WERI-Rb-1 (cell line): ENCODE measurements around the gene C20orf204.

Experiments used
- DNase-seq: peaks from one replicate; pipeline ENCODE4 v3.0.0-alpha.2; 2020
- H3K27ac ChIP-seq: fragments of 250-450 bp; sonication (Bioruptor Pico); 2 replicates; pipeline ENCODE4 v1.5.1; 2020; ENCODE audit warnings: mild to moderate bottlenecking, moderate library complexity
- H3K27me3 ChIP-seq: fragments of 250-450 bp; sonication (Bioruptor Pico); 2 replicates; pipeline ENCODE4 v1.5.1; 2021; ENCODE audit warnings: mild to moderate bottlenecking, low read depth, moderate library complexity; ENCODE audit not compliant: insufficient read depth, severe bottlenecking
- H3K36me3 ChIP-seq: fragments of 250-450 bp; sonication (Bioruptor Pico); 2 replicates; pipeline ENCODE4 v1.5.1; 2020; ENCODE audit warnings: mild to moderate bottlenecking, moderate library complexity
- H3K4me3 ChIP-seq: 2 replicates; pipeline ENCODE4 v1.5.1; 2011; ENCODE audit warnings: low read depth, mild to moderate bottlenecking, control low read depth, low read length
- H3K9me3 ChIP-seq: fragments of 250-450 bp; sonication (Bioruptor Pico); 2 replicates; pipeline ENCODE4 v1.5.1; 2021; ENCODE audit warnings: mild to moderate bottlenecking, moderate library complexity; ENCODE audit not compliant: severe bottlenecking
- TF ChIP-seq, protein P1 (sequence below): IDR thresholded peaks from 2 replicates; pipeline ENCODE4 v1.5.1; 2011; ENCODE audit warnings: low read depth, mild to moderate bottlenecking, control low read depth, inconsistent platforms, low read length

Gene C20orf204

DNA sequence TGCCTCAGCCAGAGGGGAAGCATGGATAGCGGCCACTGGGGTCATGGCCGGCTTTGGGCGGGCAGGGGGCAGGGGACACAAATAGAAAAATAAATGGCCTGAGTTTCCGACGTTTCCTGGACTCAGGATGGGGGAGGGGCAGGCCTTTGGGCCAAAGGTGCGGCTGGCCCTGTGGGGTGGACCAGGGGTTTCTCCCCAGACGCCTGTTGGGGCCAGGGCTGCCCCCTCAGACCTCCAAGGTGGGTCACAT, 20.6 kb downstream of the C20orf204 start:
- Histone ChIP-seq H3K36me3 (no peaks in the 10 kb centered on the region), H3K27me3 (no peaks in the 10 kb centered on the region), H3K27ac (no peak overlapping the region), H3K9me3 (no peaks in the 10 kb centered on the region), H3K4me3 (no peak overlapping the region)
- TF ChIP-seq, protein P1, sequence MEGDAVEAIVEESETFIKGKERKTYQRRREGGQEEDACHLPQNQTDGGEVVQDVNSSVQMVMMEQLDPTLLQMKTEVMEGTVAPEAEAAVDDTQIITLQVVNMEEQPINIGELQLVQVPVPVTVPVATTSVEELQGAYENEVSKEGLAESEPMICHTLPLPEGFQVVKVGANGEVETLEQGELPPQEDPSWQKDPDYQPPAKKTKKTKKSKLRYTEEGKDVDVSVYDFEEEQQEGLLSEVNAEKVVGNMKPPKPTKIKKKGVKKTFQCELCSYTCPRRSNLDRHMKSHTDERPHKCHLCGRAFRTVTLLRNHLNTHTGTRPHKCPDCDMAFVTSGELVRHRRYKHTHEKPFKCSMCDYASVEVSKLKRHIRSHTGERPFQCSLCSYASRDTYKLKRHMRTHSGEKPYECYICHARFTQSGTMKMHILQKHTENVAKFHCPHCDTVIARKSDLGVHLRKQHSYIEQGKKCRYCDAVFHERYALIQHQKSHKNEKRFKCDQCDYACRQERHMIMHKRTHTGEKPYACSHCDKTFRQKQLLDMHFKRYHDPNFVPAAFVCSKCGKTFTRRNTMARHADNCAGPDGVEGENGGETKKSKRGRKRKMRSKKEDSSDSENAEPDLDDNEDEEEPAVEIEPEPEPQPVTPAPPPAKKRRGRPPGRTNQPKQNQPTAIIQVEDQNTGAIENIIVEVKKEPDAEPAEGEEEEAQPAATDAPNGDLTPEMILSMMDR = no peak
- no peak for DNase-seq

DNA sequence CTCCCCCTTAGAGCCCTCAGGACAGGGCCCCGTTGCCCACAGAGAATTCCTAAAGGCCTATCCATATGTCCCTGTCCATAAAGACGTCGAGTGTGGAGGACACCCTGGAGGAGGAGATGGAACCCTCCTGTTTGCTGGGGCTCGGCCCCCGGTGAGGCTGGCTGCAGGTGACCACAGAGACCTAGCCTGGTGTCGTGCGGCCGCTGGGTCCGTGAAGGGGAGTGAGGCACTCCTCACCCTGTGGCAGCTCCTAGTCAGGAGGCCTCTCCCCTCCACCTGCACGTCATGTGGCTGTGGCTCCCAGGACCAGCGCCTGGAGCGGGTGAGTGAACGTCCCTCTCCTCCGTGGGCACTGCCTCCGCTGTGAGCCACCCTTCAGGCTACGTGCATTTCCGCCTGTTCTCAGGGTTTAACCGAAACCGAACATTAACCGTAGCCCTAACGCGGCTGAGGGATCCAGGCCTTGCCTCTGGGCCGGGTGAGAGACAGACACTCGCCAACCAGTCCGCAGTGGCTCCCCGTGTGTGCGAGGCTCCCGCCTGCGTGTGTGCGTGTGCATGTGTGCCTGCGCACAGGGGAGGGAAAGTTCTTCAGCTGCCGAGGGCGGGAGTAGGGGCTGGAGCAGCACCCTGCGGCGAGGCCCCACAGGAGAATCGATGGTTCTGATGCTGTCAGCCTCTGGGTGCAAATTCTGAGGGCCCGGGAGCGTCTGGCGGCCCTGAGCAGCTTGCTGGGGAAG, 21.1 kb downstream of the C20orf204 start:
- Histone ChIP-seq H3K27me3 (no peaks in the 10 kb centered on the region), H3K36me3 (no peaks in the 10 kb centered on the region), H3K9me3 (no peaks in the 10 kb centered on the region), H3K27ac (no peak overlapping the region), H3K4me3 (no peak overlapping the region)
- TF ChIP-seq, protein P1 = no peak
- no peak for DNase-seq

DNA sequence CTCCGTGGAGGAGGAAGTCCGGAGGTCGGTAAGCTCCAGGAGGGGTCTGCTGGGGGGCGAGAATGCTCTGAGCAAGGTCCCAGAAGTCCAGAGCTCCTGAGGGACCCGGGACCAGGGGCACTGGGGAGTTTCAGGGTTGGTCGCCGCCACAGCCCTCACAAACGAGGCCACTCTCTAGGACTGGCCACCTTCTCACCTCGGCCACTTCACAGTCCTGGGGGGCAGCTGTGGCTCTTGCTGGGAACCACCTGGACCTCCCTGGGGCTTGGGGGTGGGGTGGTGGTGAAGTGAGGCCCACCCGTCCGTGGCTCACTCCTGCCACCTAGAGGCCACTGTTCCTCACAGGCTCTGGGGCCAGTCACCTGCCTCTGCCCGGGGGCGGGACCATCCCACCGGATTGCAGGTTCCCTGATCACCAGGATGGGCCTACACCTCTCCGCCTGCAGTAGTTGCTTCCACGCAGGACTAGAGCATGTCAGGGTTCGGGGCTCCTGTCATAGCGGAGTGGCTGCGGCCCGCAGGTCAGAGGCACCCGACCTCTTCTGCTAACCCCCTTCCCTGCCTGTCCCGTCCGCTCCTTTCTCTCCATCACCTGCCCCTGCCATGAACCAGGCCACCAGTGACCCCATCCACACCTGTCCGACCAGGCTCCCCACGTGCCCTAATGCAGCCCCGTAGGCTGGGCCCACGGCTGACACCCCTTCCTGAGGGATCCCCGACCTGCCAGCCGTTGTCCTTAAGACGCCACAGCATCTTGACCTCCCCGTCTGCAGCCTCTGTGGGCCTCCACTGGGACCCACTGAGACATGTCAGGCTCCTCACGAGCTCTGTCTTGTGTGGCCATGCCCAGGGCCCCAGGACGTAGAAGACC, 21.9 kb downstream of the C20orf204 start:
- Histone ChIP-seq H3K4me3 (no peak overlapping the region), H3K27ac (no peak overlapping the region), H3K27me3 (no peaks in the 10 kb centered on the region), H3K36me3 (no peaks in the 10 kb centered on the region), H3K9me3 (no peaks in the 10 kb centered on the region)
- DNase-seq = peak; percentile 81
- TF ChIP-seq, protein P1 = peak; percentile 82

DNA sequence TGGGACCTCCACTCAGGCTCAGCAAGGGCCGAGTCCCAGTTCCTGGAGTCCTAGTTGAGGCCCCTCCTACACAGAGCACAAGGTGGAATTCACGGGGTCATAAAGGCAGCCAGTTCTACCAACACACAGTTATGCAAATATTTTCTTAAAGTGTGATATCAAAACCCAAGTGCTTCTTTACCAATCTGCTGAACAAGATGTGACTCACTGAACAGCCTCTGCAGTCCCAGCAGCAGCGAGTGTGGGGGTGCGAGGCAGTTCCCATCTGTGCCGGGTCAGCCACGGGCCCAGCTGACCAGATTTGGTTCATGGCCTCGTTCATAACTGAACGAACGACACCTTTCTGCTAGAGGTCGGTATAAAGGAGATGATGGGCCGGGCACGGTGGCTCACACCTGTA, 22.6 kb downstream of the C20orf204 start:
- Histone ChIP-seq H3K27ac (no peak overlapping the region), H3K9me3 (no peaks in the 10 kb centered on the region), H3K36me3 (no peaks in the 10 kb centered on the region), H3K4me3 (no peak overlapping the region), H3K27me3 (no peaks in the 10 kb centered on the region)
- DNase-seq = no peak
- TF ChIP-seq, protein P1 = no peak

DNA sequence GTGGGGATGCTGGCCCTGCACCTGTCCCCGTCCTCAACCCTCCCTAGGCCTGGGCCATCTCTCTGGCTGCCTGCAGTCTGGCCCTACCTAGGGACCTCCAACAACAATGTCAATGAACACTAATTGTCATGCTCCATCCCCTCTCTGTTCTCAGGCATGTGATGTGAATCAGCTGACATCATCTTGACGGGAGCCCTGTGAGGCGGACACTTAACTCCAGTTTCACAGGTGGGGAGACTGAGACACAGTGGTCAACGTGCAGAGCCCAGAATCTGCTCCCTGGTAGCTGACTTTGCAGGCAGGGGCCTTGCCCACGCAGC, 26.3 kb downstream of the C20orf204 start:
- H3K36me3 ChIP-seq = no peaks in the 10 kb centered on the region
- H3K27me3 ChIP-seq = no peaks in the 10 kb centered on the region
- peak overlapping the region; percentile 45 for H3K4me3 ChIP-seq
- no peak for DNase-seq
- H3K9me3 ChIP-seq = no peaks in the 10 kb centered on the region
- TF ChIP-seq, protein P1 = no peak
- H3K27ac ChIP-seq = peak overlapping the region; percentile 69
